SIG-M5 treated with dmso at 0.1 percent for 504 hours (cell line): Measurements from ENCODE around the gene SORCS3.
"Not testable (repeated sequence)": the region's sequence is repeated elsewhere in the genome, so short reads cannot be mapped to it uniquely, and the experiment has no call there.

Experiments used
- DNase-seq: peaks from one replicate; lab custom pipeline; 2025; ENCODE audit not compliant: unreplicated experiment; lab: John Stamatoyannopoulos, UW

The SORCS3 gene

GRCh38 chr10:104689547-104689946 is 48.5 kb downstream of the SORCS3 start:
- DNase-seq = no peak

GRCh38 chr10:104690101-104690500 is 49.0 kb downstream of the SORCS3 start:
- no peak for DNase-seq

- DNase-seq = no peak
Measured at GRCh38 chr10:104690959-104691358, 49.9 kb downstream of the SORCS3 start.

GRCh38 chr10:104694074-104694473 is 53.0 kb downstream of the SORCS3 start:
- DNase-seq = no peak

GRCh38 chr10:104703262-104703661 is 62.2 kb downstream of the SORCS3 start:
- not testable (repeated sequence) for DNase-seq

GRCh38 chr10:104706886-104707285 is 65.8 kb downstream of the SORCS3 start:
- no peak for DNase-seq

- DNase-seq = no peak
Measured at GRCh38 chr10:104707602-104708459, 66.7 kb downstream of the SORCS3 start.

- no peak for DNase-seq
Measured at GRCh38 chr10:104711302-104711721, 70.2 kb downstream of the SORCS3 start.

- DNase-seq = not testable (repeated sequence)
Measured at GRCh38 chr10:104730593-104730992, 89.5 kb downstream of the SORCS3 start.

- DNase-seq = no peak
Measured at GRCh38 chr10:104731192-104731591, 90.1 kb downstream of the SORCS3 start.

GRCh38 chr10:104732222-104732621 is 91.1 kb downstream of the SORCS3 start:
- DNase-seq = no peak

GRCh38 chr10:104734433-104734832 is 93.3 kb downstream of the SORCS3 start:
- no peak for DNase-seq

- no peak for DNase-seq
Measured at GRCh38 chr10:104735036-104735756, 94.1 kb downstream of the SORCS3 start.

- no peak for DNase-seq
Measured at GRCh38 chr10:104735757-104736391, 94.8 kb downstream of the SORCS3 start.

GRCh38 chr10:104741127-104741526 is 100.0 kb downstream of the SORCS3 start:
- no peak for DNase-seq

GRCh38 chr10:104744052-104744451 is 103.0 kb downstream of the SORCS3 start:
- DNase-seq = no peak

GRCh38 chr10:104750291-104750690 is 109.2 kb downstream of the SORCS3 start:
- no peak for DNase-seq

- DNase-seq = no peak
Measured at GRCh38 chr10:104762793-104763192, 121.7 kb downstream of the SORCS3 start.

- no peak for DNase-seq
Measured at GRCh38 chr10:104766341-104766740, 125.3 kb downstream of the SORCS3 start.

GRCh38 chr10:104767282-104767681 is 126.2 kb downstream of the SORCS3 start:
- no peak for DNase-seq

- DNase-seq = no peak
Measured at GRCh38 chr10:104767745-104768144, 126.7 kb downstream of the SORCS3 start.

- DNase-seq = no peak
Measured at GRCh38 chr10:104773105-104773504, 132.0 kb downstream of the SORCS3 start.
